ENCODE data around the gene HDAC11.

HDAC11 gene

DNA sequence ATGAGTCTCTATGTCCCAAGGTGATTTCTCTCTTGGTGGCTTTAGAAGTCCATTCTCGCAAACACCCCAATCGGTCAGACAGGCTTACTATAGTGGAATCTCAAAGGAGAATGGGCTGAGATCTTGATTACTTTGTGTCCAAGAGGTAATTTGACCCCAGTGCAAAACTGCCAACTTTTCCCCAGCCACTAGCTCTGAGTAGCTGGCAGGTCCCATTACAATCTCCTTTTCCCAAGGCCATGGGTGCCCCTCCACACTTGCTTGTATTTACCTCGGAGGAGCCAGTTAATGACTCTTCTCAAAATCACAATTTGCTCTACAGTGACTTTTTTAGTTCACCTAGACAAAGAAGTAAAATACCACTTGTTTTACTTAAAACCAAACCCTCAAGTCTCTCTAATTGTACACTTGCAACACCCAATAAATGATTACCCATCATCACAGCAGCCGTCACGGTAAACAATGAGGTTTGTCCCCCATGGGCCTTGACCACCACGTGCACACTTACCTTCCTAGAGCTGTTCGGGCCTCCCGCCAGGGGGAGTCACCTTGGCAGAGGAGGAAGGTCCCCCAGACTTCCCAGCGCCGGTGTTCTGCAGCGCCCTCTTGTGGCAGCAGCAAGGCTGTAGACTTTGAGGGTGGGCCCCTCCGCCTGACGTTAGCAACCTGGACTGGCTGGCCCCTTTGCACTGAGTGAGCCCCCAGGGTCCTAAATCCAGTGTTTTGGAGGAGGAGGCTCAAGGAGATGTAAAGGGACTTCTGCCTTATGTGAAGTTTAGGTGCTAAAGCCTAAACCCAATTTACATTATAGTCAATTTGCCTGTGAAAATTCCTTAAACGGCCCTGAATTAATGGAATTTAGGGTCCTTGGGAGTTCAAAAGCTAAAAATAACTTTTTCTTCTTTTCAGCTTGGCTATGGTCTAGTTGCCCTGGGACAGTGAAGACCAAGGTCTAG, 18.7 kb upstream of the HDAC11 start:
- H3K9me3 Mint-ChIP-seq: no peaks in the 10 kb centered on the region
- DNase-seq: peak; percentile 80
- H3K27ac Mint-ChIP-seq: no peak overlapping the region
- no peaks in the 10 kb centered on the region for H3K27me3 Mint-ChIP-seq
- peaks cover 2% of the 10 kb centered on the region for H3K4me1 Mint-ChIP-seq (ENCODE audit: low read depth)
- H3K4me3 Mint-ChIP-seq: no peak overlapping the region
- H3K36me3 Mint-ChIP-seq (ENCODE audit: low read depth): no peaks in the 10 kb centered on the region

DNA sequence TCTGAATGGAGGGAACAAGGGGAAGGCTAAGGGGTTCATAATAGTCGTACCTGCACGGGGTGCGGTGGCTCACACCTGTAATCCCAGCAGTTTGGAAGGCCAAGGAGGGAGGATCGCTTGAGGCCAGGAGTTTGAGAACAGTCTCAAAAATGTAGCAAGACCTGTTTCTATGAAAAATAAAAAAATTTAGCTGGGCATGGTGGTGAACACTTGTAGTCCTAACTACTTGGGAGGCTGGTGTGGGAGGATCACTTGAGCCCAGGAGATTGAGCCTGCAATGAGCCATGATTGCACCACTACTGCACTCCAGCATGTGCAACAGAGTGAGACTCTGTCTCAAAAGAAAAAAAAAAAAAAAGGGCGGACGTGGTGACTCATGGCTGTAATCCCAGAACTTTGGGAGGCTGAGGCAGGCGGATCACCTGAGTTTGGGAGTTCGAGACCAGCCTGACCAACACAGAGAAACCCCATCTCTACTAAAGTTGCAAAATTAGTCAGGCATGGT, 17.9 kb upstream of the HDAC11 start:
- no peak for DNase-seq
- Mint-ChIP-seq H3K4me3 (no peak overlapping the region), H3K27me3 (no peaks in the 10 kb centered on the region), H3K36me3 (ENCODE audit: low read depth) (no peaks in the 10 kb centered on the region), H3K4me1 (ENCODE audit: low read depth) (peaks cover 2% of the 10 kb centered on the region), H3K27ac (no peak overlapping the region), H3K9me3 (no peaks in the 10 kb centered on the region)

DNA sequence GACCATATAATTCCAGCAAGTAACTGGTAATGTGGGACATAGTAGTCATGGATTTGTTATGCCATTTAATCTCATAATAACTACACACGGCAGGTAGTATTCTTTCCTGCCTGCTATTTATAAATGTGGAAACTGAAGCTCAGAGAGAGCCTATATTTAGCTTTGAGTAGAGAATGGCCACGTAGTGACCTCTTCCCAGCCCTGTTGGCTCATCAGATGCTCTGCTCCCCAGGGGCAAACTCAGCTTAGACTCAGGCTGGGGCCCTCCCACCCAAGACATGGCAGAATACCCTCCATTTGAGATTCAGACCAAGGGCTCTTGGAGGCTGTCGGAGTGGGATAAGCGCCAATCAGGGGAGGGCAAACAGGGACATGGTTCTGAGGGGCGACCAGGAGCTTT, 17.3 kb upstream of the HDAC11 start:
- no peak for DNase-seq
- Mint-ChIP-seq H3K27ac (no peak overlapping the region), H3K9me3 (no peaks in the 10 kb centered on the region), H3K4me3 (no peak overlapping the region), H3K4me1 (ENCODE audit: low read depth) (peaks cover 2% of the 10 kb centered on the region), H3K27me3 (no peaks in the 10 kb centered on the region), H3K36me3 (ENCODE audit: low read depth) (no peaks in the 10 kb centered on the region)

GRCh38 chr3:13463618-13464400, 16.3 kb upstream of the HDAC11 start:
- Mint-ChIP-seq H3K27ac (no peak overlapping the region), H3K27me3 (no peaks in the 10 kb centered on the region), H3K4me3 (no peak overlapping the region), H3K4me1 (ENCODE audit: low read depth) (peaks cover 2% of the 10 kb centered on the region), H3K36me3 (ENCODE audit: low read depth) (no peaks in the 10 kb centered on the region), H3K9me3 (no peaks in the 10 kb centered on the region)
- DNase-seq: no peak

- no peak for DNase-seq
- peaks cover 2% of the 10 kb centered on the region for H3K4me1 Mint-ChIP-seq (ENCODE audit: low read depth)
- H3K27me3 Mint-ChIP-seq: no peaks in the 10 kb centered on the region
- H3K9me3 Mint-ChIP-seq: no peaks in the 10 kb centered on the region
- H3K27ac Mint-ChIP-seq: no peak overlapping the region
- no peaks in the 10 kb centered on the region for H3K36me3 Mint-ChIP-seq (ENCODE audit: low read depth)
- H3K4me3 Mint-ChIP-seq: no peak overlapping the region
These were observed 14.8 kb upstream of the HDAC11 start for GRCh38 chr3:13465236-13465873.

DNA sequence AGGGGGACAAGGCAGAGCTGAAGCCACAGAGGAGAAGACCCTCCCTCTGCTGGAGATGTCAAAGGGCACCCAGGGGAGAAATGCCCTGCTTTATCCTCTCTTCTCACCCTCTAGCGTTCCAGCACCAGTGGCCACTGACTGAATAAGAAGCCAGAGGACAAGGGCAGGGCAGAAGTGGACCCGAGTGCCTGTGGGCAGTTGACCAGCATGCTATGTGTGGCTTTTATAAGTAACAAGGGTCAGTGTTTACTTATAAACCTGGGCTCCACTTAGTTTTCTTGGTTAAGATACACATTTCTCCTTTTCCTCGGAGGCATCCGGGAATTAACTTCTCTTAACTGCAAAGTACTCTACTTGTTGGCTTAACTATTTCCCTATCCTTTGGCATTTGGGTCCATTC, 13.3 kb upstream of the HDAC11 start:
- Mint-ChIP-seq H3K36me3 (ENCODE audit: low read depth) (no peaks in the 10 kb centered on the region), H3K9me3 (no peaks in the 10 kb centered on the region), H3K4me1 (ENCODE audit: low read depth) (no peaks in the 10 kb centered on the region), H3K4me3 (no peak overlapping the region), H3K27me3 (no peaks in the 10 kb centered on the region), H3K27ac (no peak overlapping the region)
- DNase-seq: no peak

GRCh38 chr3:13470894-13471574, 9.1 kb upstream of the HDAC11 start:
- DNase-seq: no peak
- no peak overlapping the region for H3K4me3 Mint-ChIP-seq
- H3K9me3 Mint-ChIP-seq: no peaks in the 10 kb centered on the region
- no peaks in the 10 kb centered on the region for H3K27me3 Mint-ChIP-seq
- no peaks in the 10 kb centered on the region for H3K4me1 Mint-ChIP-seq (ENCODE audit: low read depth)
- no peaks in the 10 kb centered on the region for H3K36me3 Mint-ChIP-seq (ENCODE audit: low read depth)
- H3K27ac Mint-ChIP-seq: no peak overlapping the region

DNA sequence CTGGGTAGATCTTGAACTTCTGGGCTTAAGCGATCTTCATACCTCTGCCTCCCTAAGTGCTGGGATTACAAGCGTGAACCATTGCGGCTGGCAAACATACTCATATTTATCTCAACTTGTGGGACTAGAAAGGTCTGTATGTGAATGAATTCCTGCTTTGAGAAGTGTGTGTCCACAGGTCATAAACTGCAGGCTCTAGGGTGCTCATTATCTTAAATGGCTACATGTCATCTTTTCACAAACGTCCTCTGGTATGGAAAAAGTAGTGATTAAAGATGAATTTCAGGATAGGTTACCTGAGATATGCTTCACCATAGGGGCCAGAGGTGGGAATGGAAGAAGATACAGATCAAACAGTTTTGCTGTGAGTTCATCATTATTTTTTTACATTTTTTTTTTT, 7.8 kb upstream of the HDAC11 start:
- Mint-ChIP-seq H3K27me3 (no peaks in the 10 kb centered on the region), H3K36me3 (ENCODE audit: low read depth) (no peaks in the 10 kb centered on the region), H3K4me3 (no peak overlapping the region), H3K9me3 (no peaks in the 10 kb centered on the region), H3K4me1 (ENCODE audit: low read depth) (no peaks in the 10 kb centered on the region), H3K27ac (no peak overlapping the region)
- DNase-seq: no peak

DNA sequence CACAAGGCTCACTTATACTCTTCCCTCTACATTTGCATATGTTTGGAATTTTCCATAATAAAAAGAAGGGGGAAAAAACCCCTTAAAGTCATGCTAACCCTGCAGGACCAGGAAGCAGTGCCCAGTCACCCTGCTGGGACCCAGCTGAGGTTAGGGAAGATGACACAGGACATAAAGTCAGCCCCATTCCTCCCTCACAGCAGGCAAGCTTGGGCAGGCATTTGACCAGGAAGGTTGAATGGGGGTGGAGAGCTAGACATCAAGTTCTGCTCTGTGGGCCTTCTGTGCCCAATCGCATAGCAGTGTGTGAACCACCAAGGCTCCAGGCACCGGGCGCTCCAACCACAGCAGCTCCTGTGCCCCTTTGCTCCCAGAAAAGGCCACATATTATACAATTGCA, 7.1 kb upstream of the HDAC11 start:
- Mint-ChIP-seq H3K27me3 (no peaks in the 10 kb centered on the region), H3K4me1 (ENCODE audit: low read depth) (no peaks in the 10 kb centered on the region), H3K9me3 (no peaks in the 10 kb centered on the region), H3K27ac (no peak overlapping the region), H3K36me3 (ENCODE audit: low read depth) (no peaks in the 10 kb centered on the region), H3K4me3 (no peak overlapping the region)
- DNase-seq: no peak

- no peak for DNase-seq
- Mint-ChIP-seq H3K4me3 (no peak overlapping the region), H3K4me1 (ENCODE audit: low read depth) (peaks cover 6% of the 10 kb centered on the region), H3K9me3 (no peaks in the 10 kb centered on the region), H3K36me3 (ENCODE audit: low read depth) (no peaks in the 10 kb centered on the region), H3K27ac (no peak overlapping the region), H3K27me3 (no peaks in the 10 kb centered on the region)
These were observed 6.1 kb upstream of the HDAC11 start for GRCh38 chr3:13474021-13474420.

DNA sequence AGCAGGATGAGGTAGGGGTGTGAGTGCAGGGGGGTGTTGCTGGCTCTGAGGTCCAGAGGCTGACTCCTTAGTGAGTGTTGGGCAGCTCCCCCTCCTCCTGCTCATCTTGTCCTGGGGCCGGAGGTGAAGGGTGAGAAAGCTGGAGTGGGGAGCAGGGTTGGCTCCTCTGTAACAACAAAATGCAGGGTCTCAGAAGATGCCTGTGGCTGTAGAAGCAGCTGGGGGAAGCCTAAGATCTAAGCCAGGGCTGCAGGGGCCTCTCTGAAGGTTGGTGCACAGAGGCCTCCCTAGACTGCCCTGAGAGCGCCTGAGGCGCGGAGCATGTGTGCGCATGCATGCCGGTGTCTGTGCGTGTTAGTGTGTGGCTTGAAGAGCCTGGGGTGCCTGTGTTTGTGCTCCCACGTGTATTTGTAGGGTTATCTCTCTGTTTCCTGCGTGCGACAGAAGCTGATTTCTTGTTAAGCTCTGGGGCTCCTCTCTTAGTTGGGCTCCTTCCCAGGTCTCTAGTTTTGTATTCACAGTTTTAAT, 5.3 kb upstream of the HDAC11 start:
- no peaks in the 10 kb centered on the region for H3K27me3 Mint-ChIP-seq
- no peak for DNase-seq
- peaks cover 4% of the 10 kb centered on the region for H3K36me3 Mint-ChIP-seq (ENCODE audit: low read depth)
- H3K9me3 Mint-ChIP-seq: no peaks in the 10 kb centered on the region
- H3K27ac Mint-ChIP-seq: no peak overlapping the region
- peaks cover 9% of the 10 kb centered on the region for H3K4me1 Mint-ChIP-seq (ENCODE audit: low read depth)
- H3K4me3 Mint-ChIP-seq: no peak overlapping the region

GRCh38 chr3:13475871-13476590, 4.1 kb upstream of the HDAC11 start:
- Mint-ChIP-seq H3K9me3 (no peaks in the 10 kb centered on the region), H3K27me3 (no peaks in the 10 kb centered on the region), H3K27ac (no peak overlapping the region), H3K4me1 (ENCODE audit: low read depth) (peaks cover 13% of the 10 kb centered on the region), H3K4me3 (no peak overlapping the region), H3K36me3 (ENCODE audit: low read depth) (peaks cover 4% of the 10 kb centered on the region)
- DNase-seq: no peak

DNA sequence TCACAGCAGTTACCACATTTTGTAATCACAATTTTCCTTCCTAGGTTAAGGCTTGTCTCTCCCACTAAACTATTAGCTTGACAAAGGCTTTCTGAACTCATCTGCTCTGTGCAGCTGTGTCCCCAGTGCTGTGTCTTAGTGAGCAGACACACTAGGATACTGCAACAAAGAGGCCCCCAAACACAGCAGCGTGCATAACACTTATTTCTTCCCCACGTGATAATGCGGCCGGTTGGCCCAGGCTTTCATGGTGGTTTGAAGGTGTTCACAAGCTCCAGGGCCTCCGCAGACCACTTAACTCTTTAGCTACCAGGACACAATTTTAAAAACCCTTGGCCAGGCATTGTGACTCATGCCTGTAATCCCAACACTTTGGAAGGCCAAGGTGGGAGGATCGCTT, 2.2 kb upstream of the HDAC11 start:
- peaks cover 23% of the 10 kb centered on the region for H3K4me1 Mint-ChIP-seq (ENCODE audit: low read depth)
- no peak overlapping the region for H3K27ac Mint-ChIP-seq
- no peak for DNase-seq
- H3K27me3 Mint-ChIP-seq: no peaks in the 10 kb centered on the region
- peaks cover 4% of the 10 kb centered on the region for H3K36me3 Mint-ChIP-seq (ENCODE audit: low read depth)
- H3K4me3 Mint-ChIP-seq: no peak overlapping the region
- no peaks in the 10 kb centered on the region for H3K9me3 Mint-ChIP-seq

GRCh38 chr3:13479332-13479581, 849 bp upstream of the HDAC11 start:
- Mint-ChIP-seq H3K4me1 (ENCODE audit: low read depth) (peaks cover 23% of the 10 kb centered on the region), H3K9me3 (no peaks in the 10 kb centered on the region), H3K27ac (peak overlapping the region; percentile 92), H3K27me3 (no peaks in the 10 kb centered on the region), H3K36me3 (ENCODE audit: low read depth) (peaks cover 4% of the 10 kb centered on the region), H3K4me3 (peak overlapping the region; percentile 87)
- no peak for DNase-seq

All from activated T-cell treated with anti-CD3 and anti-CD28 coated beads, Interleukin-2, amount 50 U/mL, for 24 hours (primary cell).